WI38 (cell line): ENCODE results near the gene NOC2L.

ENCODE experiments used
- H3K4me3 ChIP-seq: 2 replicates; pipeline ENCODE4 v1.5.1; 2011; ENCODE audit warnings: low read depth, mild to moderate bottlenecking, control low read depth, low read length
- TF ChIP-seq, protein P1 (sequence below): IDR thresholded peaks from 2 replicates; pipeline ENCODE4 v1.5.1; 2012; ENCODE audit warnings: low read depth, mild to moderate bottlenecking, control low read depth, low read length

Gene NOC2L

GRCh38 chr1:965526-966134 is 6.6 kb upstream of the NOC2L start:
- TF ChIP-seq, protein P1, sequence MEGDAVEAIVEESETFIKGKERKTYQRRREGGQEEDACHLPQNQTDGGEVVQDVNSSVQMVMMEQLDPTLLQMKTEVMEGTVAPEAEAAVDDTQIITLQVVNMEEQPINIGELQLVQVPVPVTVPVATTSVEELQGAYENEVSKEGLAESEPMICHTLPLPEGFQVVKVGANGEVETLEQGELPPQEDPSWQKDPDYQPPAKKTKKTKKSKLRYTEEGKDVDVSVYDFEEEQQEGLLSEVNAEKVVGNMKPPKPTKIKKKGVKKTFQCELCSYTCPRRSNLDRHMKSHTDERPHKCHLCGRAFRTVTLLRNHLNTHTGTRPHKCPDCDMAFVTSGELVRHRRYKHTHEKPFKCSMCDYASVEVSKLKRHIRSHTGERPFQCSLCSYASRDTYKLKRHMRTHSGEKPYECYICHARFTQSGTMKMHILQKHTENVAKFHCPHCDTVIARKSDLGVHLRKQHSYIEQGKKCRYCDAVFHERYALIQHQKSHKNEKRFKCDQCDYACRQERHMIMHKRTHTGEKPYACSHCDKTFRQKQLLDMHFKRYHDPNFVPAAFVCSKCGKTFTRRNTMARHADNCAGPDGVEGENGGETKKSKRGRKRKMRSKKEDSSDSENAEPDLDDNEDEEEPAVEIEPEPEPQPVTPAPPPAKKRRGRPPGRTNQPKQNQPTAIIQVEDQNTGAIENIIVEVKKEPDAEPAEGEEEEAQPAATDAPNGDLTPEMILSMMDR: no peak
- peak overlapping the region; percentile 61 for H3K4me3 ChIP-seq

DNA sequence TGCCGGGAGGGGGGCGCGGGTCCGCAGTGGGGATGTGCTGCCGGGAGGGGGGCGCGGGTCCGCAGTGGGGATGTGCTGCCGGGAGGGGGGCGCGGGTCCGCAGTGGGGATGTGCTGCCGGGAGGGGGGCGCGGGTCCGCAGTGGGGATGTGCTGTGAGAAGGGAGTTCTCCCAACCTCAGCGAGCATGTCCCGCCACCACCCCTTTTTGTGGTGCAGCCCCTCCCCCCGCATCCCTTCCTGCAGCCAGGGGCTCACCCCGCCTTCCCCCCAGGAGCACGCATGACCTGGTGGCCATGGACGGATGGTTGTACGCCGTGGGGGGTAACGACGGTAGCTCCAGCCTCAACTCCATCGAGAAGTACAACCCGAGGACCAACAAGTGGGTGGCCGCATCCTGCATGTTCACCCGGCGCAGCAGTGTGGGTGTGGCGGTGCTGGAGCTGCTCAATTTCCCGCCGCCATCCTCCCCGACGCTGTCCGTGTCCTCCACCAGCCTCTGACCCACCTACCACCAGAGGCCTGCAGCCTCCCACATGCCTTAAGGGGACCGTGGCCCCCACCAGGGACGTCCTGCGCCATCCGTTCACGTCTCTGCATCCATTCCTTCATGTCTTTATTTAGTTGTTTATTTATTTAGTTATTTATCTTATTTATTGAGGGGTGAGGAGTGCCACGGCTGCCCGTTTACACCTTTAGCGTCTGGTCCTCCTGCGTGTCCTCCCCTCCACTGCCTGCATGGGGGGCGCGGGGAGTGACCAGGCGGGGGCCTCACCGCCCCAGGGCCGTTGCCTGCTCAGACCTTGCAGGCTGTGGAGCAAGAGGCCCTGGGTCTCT is 5.9 kb upstream of the NOC2L start:
- H3K4me3 ChIP-seq: no peak overlapping the region
- TF ChIP-seq, protein P1: no peak

- TF ChIP-seq, protein P1: no peak
- no peak overlapping the region for H3K4me3 ChIP-seq
Observed at GRCh38 chr1:963746-964525, 4.9 kb upstream of the NOC2L start.

DNA sequence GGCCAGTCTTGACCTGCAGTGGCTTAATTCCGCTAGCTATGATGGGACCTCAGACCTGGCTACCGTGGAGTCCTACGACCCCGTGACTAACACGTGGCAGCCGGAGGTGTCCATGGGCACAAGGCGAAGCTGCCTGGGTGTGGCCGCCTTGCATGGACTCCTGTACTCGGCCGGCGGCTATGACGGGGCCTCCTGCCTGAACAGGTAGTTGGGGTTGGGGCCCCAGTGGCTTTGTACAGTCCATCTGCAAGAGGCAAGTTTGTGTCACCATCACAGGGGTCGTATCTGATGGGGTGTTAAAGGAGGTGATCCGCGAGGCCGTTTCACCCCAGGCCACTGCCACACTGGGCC is 4.2 kb upstream of the NOC2L start:
- H3K4me3 ChIP-seq: no peak overlapping the region
- TF ChIP-seq, protein P1: no peak

DNA sequence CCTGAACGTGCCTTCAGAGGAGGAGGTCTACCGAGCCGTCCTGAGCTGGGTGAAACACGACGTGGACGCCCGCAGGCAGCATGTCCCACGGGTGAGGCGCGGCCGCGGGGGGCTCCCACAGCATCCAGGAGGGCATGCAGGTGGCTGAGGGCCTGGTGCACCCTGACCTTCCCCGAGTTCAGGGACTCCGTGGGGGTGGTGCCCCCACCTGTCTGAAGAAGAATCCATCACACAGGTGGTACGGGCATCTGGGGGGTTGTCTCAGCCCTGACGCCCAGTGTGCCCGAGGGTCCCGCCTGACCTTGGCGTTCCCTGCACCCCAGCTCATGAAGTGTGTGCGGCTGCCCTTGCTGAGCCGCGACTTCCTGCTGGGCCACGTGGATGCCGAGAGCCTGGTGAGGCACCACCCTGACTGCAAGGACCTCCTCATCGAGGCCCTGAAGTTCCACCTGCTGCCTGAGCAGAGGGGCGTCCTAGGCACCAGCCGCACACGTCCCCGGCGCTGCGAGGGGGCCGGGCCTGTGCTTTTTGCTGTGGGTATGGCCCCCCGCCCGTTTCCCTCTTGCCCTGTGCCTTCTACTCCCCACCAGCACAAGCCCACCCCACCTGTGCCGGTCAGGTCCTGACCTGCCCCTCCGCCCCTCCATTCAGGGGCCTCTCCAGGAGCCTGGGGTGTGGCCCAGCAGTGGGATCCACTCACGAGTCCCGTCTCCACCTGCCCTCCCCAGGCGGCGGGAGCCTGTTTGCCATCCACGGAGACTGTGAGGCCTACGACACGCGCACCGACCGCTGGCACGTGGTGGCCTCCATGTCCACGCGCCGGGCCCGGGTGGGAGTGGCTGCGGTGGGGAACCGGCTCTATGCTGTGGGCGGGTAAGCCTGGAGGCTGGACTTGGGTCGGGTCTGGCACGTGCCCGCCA is 3.6 kb upstream of the NOC2L start:
- H3K4me3 ChIP-seq: no peak overlapping the region
- TF ChIP-seq, protein P1: no peak

GRCh38 chr1:961132-961669 is 2.1 kb upstream of the NOC2L start:
- TF ChIP-seq, protein P1: no peak
- H3K4me3 ChIP-seq: peak overlapping the region; percentile 68
